MM.1S (cell line): ENCODE measurements around the gene SHISA9.

ENCODE experiments used
- DNase-seq: peaks from one replicate; pipeline ENCODE4 v3.0.0-alpha.2; 2015
- H2AFZ ChIP-seq: fragments of 300-600 bp; sonication (generic); 2 replicates; pipeline ENCODE4 v1.6.0; 2016; ENCODE audit warnings: antibody characterized with exemption, low read length
- H3F3A ChIP-seq: fragments of 300-600 bp; sonication (generic); 2 replicates; pipeline ENCODE4 v1.6.1; 2016; ENCODE audit warnings: mild to moderate bottlenecking, antibody characterized with exemption, low read length, moderate library complexity, mixed read lengths; ENCODE audit not compliant: insufficient read depth
- H3K27ac ChIP-seq: fragments of 300-600 bp; sonication (generic); 2 replicates; pipeline ENCODE4 v1.5.1; 2016; ENCODE audit warnings: mild to moderate bottlenecking, low read length
- H3K27me3 ChIP-seq: fragments of 300-600 bp; sonication (generic); replicated peaks from 2 replicates; pipeline ENCODE4 v1.6.0; 2016; ENCODE audit warnings: low read length; ENCODE audit not compliant: insufficient read depth
- H3K36me3 ChIP-seq: fragments of 300-600 bp; sonication (generic); replicated peaks from 2 replicates; pipeline ENCODE4 v1.6.1; 2016; ENCODE audit warnings: mild to moderate bottlenecking, low read length, mixed read lengths; ENCODE audit not compliant: insufficient read depth
- H3K4me1 ChIP-seq: fragments of 300-600 bp; sonication (generic); 2 replicates; pipeline ENCODE4 v1.6.1; 2016; ENCODE audit warnings: low read length, mixed read lengths
- H3K4me2 ChIP-seq: fragments of 300-600 bp; sonication (generic); 2 replicates; pipeline ENCODE4 v1.6.0; 2016; ENCODE audit warnings: low read depth, low read length
- H3K4me3 ChIP-seq: fragments of 300-600 bp; sonication (generic); 2 replicates; pipeline ENCODE4 v1.5.1; 2016; ENCODE audit warnings: low read length, mixed read lengths
- H3K79me2 ChIP-seq: fragments of 300-600 bp; sonication (generic); 2 replicates; pipeline ENCODE4 v1.6.1; 2016; ENCODE audit warnings: mixed run types, low read length, mixed read lengths
- H3K9ac ChIP-seq: fragments of 300-600 bp; sonication (generic); 2 replicates; pipeline ENCODE4 v1.6.1; 2016; ENCODE audit warnings: low read length, mixed read lengths
- H3K9me2 ChIP-seq: fragments of 300-600 bp; sonication (generic); replicated peaks from 2 replicates; pipeline ENCODE4 v1.6.1; 2016; ENCODE audit warnings: mild to moderate bottlenecking, low read length, mixed read lengths; ENCODE audit not compliant: insufficient read depth
- H3K9me3 ChIP-seq: fragments of 300-600 bp; sonication (generic); replicated peaks from 2 replicates; pipeline ENCODE4 v1.6.1; 2016; ENCODE audit warnings: mild to moderate bottlenecking, low read length, mixed read lengths; ENCODE audit not compliant: insufficient read depth
- H4K20me1 ChIP-seq: fragments of 300-600 bp; sonication (generic); 2 replicates; pipeline ENCODE4 v1.6.1; 2016; ENCODE audit warnings: mild to moderate bottlenecking, low read length, moderate library complexity, mixed read lengths; ENCODE audit not compliant: insufficient read depth
- EZH2 ChIP-seq: fragments of 300-600 bp; sonication (generic); optimal IDR thresholded peaks from 2 replicates; pipeline ENCODE3; 2017; ENCODE audit warnings: low read depth, mild to moderate bottlenecking, antibody characterized with exemption, low read length, mixed read lengths
- EZH2phosphoT487 ChIP-seq: fragments of 300-600 bp; sonication (generic); IDR thresholded peaks from 2 replicates; pipeline ENCODE4 v1.6.1; 2018; ENCODE audit warnings: antibody characterized with exemption, low read length
- TF ChIP-seq, protein P1 (sequence below): fragments of 300-600 bp; sonication (generic); IDR thresholded peaks from 2 replicates; pipeline ENCODE4 v1.5.1; 2016; ENCODE audit warnings: antibody characterized with exemption, low read length, mixed read lengths

The SHISA9 gene

DNA sequence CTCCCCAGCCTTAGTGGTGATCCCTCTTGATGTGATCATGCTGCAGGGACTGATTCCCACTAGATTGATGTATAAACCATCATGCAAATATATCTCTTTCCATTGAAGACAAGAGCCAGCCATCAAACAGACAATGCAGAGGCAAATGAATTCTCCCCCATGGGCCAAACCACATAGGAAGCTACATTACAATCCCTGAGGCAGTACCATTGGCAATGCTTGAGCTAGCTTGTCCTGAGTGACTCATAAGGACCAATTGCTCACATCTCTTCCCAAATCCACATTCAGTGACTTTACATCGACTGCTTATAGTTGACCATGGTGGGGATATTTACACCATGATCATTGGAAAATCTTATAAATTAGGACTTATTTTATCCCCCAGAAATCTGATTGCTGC is 242.2 kb downstream of the SHISA9 start:
- Histone ChIP-seq H3K27me3 (no peaks in the 10 kb centered on the region), H3K9me3 (no peaks in the 10 kb centered on the region), H3K9me2 (no peaks in the 10 kb centered on the region), H3K4me3 (no peak overlapping the region), H3F3A (no peaks in the 10 kb centered on the region), H3K27ac (no peak overlapping the region), H2AFZ (no peak overlapping the region), H3K79me2 (no peaks in the 10 kb centered on the region), H3K4me2 (no peak overlapping the region), H3K36me3 (no peaks in the 10 kb centered on the region), H4K20me1 (no peaks in the 10 kb centered on the region), H3K9ac (no peak overlapping the region), H3K4me1 (no peaks in the 10 kb centered on the region)
- TF ChIP-seq, protein P1, sequence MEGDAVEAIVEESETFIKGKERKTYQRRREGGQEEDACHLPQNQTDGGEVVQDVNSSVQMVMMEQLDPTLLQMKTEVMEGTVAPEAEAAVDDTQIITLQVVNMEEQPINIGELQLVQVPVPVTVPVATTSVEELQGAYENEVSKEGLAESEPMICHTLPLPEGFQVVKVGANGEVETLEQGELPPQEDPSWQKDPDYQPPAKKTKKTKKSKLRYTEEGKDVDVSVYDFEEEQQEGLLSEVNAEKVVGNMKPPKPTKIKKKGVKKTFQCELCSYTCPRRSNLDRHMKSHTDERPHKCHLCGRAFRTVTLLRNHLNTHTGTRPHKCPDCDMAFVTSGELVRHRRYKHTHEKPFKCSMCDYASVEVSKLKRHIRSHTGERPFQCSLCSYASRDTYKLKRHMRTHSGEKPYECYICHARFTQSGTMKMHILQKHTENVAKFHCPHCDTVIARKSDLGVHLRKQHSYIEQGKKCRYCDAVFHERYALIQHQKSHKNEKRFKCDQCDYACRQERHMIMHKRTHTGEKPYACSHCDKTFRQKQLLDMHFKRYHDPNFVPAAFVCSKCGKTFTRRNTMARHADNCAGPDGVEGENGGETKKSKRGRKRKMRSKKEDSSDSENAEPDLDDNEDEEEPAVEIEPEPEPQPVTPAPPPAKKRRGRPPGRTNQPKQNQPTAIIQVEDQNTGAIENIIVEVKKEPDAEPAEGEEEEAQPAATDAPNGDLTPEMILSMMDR = no peak
- DNase-seq = no peak

DNA sequence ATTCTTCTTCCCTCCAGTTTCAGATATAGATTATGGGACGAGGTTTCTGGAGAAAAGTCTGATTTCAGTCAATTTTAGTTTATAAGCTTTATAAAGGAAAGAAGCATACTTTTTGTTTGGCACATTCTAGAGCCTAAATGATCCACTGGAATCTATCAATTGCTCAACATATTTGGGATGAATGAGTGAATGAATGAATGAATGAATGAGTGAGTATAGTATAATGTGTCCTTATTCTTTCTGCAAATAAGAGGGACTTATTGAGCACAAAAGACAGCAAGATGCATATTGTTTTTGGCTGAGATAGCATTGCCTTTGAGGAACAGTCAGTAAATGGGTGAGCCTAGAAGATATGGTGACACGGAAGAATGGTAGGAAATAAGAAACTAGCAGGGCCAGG is 245.4 kb downstream of the SHISA9 start:
- no peak for DNase-seq
- H3K36me3 ChIP-seq = no peaks in the 10 kb centered on the region
- no peaks in the 10 kb centered on the region for H4K20me1 ChIP-seq
- H3K79me2 ChIP-seq = no peaks in the 10 kb centered on the region
- H3K4me1 ChIP-seq = no peaks in the 10 kb centered on the region
- no peak overlapping the region for H3K27ac ChIP-seq
- H3K27me3 ChIP-seq = no peaks in the 10 kb centered on the region
- TF ChIP-seq, protein P1 = no peak
- TF ChIP-seq EZH2 (no peak), EZH2phosphoT487 (no peak)
- H3K4me3 ChIP-seq = no peak overlapping the region
- no peak overlapping the region for H3K9ac ChIP-seq
- H3K4me2 ChIP-seq = no peak overlapping the region
- H3F3A ChIP-seq = no peaks in the 10 kb centered on the region
- H3K9me3 ChIP-seq = no peaks in the 10 kb centered on the region
- no peaks in the 10 kb centered on the region for H3K9me2 ChIP-seq
- H2AFZ ChIP-seq = no peak overlapping the region

DNA sequence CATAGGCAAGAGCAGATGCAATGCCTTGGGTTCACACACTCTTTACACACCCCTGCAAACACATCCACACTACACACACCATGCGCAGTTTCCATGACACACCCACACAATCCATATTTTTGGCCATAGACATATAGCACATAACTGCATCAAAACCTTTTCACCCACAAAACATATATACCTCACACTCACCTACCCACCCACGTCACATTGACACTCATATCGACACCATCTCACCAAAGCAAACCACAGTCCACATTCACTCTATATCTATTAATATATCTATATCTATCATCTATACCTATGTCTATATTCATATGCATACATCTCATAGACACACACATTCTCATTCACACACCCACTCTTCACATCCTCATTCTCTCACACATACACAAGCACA is 246.9 kb downstream of the SHISA9 start:
- H3K9me2 ChIP-seq = no peaks in the 10 kb centered on the region
- no peak overlapping the region for H3K9ac ChIP-seq
- no peaks in the 10 kb centered on the region for H3F3A ChIP-seq
- TF ChIP-seq EZH2phosphoT487 (no peak), EZH2 (no peak)
- TF ChIP-seq, protein P1 = no peak
- no peaks in the 10 kb centered on the region for H3K79me2 ChIP-seq
- DNase-seq = no peak
- H3K9me3 ChIP-seq = no peaks in the 10 kb centered on the region
- H2AFZ ChIP-seq = no peak overlapping the region
- H3K4me1 ChIP-seq = no peaks in the 10 kb centered on the region
- no peaks in the 10 kb centered on the region for H3K36me3 ChIP-seq
- no peak overlapping the region for H3K4me2 ChIP-seq
- no peaks in the 10 kb centered on the region for H3K27me3 ChIP-seq
- H4K20me1 ChIP-seq = no peaks in the 10 kb centered on the region
- no peak overlapping the region for H3K27ac ChIP-seq
- H3K4me3 ChIP-seq = no peak overlapping the region
